Right lung (tissue), 5 donors: Measurements from ENCODE around the gene EXOG. TPM values are rescaled to one million over a fixed set of nuclear protein-coding genes. Genes with fewer than 3 reads are reported as not detected.

Experiments used
- DNase-seq, 2 donors: peaks; one replicate each; pipeline ENCODE4 v3.0.0-alpha.2; 2013
- polyA plus RNA-seq, 5 donors: library from polyadenylated mRNA; unstranded; fragments of 120-200 nt; gene quantifications; one replicate each; pipeline versions ENCODE4 v1.2.1 to v1.2.3, GENCODE V29; 2013; ENCODE audit warnings: inconsistent platforms in 1 of 5, low replicate concordance in 1 of 5; ENCODE audit not compliant: insufficient read length in 5 of 5, insufficient read depth in 1 of 5

The EXOG gene
- polyA plus RNA-seq, 5 donors: 15.4 to 25.4 (median 21.0) TPM

DNA sequence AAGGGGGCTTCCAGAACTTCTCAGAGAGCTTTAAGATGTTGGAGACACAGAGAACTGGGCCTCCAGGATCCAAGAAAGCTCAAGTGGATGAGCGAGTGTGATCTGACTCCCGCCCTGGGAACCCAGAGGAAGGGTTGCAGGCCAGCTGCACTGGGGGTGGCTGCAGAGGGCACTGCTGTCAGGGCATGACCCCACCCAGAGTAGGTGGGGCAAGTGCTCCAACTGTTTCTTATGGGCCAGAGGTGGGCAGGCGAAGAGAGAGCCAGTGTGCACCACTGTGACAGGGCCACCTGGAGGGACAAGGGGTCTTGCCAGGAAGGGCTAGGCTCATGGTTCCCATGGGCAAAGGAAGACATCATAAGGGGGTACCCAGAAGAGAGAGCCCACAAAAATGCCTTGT lies 48.8 kb downstream of the EXOG start:
- no peak for DNase-seq

- no peak for DNase-seq
Measured at GRCh38 chr3:38545550-38545949, 49.4 kb downstream of the EXOG start.

GRCh38 chr3:38545983-38546382 lies 49.8 kb downstream of the EXOG start:
- DNase-seq: no peak

DNA sequence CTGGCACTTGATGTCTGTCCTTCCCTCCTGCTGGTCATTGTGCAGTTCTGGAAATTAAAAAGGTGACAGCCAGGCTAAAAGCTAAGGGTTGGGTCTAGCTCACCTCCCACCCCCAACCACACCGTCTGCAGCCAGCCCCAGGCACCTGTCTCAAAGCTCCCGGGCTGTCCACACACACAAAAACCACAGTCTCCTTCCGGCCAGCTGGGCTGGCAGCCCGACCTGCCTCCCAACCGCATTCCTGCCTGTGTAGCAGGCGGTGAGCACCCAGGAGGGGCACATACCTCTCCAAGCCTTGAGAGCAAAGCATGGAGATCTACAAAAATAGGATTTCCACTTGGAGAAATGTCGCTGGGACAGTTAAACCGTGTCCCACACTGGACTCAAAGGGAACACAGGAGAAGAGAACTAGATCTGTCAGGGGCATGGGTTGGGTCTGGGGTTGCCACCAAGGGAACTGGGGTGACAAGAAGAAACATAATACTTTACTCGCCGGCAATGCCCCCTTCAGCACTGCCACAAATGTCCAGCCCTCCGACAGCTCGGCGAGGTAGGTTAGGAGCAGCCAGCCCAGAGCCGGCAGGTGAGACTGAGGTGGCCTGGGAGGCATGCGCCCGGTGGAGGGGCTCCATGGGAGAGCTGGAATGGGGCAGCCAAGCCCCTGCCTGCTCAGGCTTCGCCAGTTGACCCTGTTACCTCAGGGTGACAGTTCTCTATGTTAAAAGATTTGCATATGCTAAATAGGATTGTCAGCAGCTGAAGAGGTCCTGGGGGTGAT lies 52.2 kb downstream of the EXOG start:
- no peak for DNase-seq

GRCh38 chr3:38549082-38549481 lies 52.9 kb downstream of the EXOG start:
- no peak for DNase-seq

GRCh38 chr3:38549486-38549885 lies 53.3 kb downstream of the EXOG start:
- DNase-seq: no peak

DNA sequence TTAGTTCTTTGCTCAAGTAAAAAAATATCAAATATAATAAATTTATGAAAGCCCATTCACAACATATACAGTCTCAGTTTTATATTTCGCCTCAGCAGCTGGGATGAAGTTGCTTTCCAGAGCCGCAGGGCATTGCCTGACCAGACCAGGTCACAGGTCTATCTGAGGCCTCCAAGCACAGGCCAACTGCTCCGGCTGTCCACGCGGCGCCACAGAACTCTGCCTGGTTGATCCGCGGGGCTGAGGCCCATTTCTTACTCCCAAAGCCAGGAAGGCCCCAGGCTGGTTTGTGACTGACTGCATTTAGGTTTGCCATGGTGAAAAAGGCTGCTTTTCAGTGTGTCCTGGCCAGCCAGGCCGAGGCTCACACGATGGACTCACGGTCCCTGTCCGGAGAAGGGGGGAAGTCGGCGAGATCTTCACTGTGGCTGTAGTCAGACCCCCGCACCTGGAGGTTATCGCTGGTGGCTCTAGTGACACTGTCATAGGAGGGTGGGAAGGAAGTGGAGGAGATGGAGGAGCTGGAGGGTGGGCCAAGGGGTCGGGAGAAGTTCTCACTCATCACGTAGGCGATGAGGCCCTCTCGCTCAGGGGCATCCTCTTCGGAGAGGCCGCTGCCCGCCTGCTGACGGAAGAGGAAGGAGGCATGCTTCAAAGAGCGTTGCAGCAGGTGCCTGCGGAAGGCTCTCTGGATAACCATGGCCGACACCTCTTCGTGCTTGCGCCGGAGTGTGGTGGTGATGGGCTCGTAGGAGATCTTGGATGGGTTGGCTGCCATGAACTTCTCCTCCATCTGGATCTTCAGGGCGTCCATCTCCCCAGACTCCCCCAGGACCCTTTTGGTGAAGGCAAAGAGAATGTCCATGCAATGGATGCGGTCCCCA lies 54.1 kb downstream of the EXOG start:
- no peak for DNase-seq

DNA sequence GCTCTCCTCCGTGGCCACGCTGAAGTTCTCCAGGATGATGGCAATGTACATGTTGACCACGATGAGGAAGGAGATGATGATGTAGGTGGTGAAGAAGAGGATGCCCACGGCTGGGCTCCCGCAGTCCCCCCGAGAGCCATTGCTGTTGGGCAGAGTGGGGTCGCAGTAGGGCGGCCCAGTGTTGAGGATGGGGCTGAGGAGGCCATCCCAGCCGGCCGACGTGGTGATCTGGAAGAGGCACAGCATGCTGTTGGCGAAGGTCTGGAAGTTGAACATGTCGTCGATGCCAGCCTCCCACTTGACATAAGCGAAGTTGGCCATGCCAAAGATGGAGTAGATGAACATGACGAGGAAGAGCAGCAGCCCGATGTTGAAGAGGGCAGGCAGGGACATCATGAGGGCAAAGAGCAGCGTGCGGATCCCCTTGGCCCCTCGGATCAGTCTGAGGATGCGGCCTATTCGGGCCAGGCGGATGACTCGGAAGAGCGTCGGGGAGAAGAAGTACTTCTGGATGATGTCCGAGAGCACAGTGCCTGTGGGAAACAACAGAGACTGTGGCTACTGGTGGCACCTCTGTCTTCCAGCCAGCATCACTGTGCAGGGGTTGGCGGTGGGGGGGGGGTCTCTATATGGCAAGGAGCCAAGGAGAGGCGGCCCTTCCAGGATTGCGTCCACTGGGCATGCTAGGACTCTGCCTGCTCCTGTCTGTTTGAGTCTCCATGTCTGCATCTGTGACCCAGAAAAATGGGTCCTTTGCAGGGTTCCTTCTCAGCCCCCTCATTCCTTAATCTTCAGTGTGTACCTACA lies 55.1 kb downstream of the EXOG start:
- DNase-seq: no peak

DNA sequence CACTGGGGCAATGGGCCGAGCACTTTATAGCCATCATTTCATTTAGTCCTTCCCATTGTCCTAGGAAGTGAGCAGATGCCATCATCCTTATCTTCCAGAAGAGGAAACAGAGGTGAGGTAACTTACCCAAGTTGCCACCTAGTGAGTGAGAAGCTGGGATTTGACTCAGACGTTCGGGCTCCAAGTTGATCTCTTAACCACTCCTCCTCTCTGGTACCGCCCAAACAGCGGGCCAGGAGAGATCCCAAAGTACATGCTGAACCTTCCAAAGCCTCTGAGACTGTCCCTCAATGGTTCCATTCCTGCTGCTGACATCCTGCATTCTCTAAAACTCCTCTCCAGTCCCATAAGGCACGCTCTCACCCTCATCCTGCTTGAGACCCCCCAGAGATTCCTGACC lies 56.2 kb downstream of the EXOG start:
- no peak for DNase-seq

DNA sequence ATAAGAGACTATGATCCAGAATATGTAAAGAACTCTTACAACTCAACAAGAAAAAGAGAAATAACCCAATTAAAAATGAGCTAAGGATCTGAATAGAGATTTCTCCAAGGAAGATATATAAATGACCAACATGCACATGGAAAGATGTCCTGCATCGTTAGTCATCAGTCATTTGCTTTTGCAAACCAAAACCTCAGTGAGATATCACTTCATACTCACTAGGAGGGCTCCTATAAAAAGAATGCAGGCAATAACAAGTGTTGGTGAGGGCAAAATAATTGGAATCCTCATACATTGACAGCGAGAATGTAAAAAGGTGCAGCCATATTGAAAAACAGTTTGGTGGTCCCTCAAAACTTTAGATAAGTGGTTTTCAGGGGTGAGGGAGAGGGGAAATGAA lies 56.9 kb downstream of the EXOG start:
- DNase-seq: no peak

DNA sequence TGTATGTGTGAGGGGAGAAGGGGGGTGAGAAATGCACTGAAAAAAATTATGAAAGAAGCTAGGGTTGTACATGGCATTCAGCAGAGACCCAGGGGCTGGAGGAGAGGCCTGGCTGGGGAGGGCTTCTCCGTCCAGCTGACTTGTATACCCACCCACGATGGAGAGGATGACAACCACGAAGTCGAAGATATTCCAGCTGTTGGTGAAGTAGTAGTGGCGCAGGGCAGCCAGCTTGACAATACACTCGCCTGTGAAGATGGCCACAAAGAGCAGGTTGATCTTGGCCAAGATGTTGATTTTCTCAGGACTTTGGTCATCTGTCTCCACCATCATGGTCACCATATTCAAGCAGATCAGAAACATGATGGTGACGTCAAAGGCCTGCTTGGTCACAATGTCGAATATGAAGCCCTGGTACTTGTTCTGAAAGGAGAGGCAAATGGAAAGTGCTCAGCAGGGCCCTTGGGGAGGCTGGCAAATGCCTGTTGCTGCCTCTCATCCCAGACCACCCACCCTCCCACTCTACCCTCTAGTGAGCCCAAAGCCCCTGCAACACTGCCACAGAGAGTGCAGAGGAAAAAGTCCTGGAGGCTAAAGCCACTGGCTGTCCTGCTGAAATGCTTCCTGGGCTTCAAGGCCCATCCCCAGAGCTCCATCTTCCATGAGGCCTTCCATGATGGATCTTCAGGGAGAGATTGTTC lies 58.1 kb downstream of the EXOG start:
- DNase-seq: no peak

- no peak for DNase-seq
Measured at GRCh38 chr3:38555149-38555840, 59.2 kb downstream of the EXOG start.

- DNase-seq: no peak
Measured at GRCh38 chr3:38555926-38556325, 59.8 kb downstream of the EXOG start.

- DNase-seq: no peak
Measured at GRCh38 chr3:38556640-38557358, 60.7 kb downstream of the EXOG start.

- no peak for DNase-seq
Measured at GRCh38 chr3:38558864-38559263, 62.7 kb downstream of the EXOG start.

DNA sequence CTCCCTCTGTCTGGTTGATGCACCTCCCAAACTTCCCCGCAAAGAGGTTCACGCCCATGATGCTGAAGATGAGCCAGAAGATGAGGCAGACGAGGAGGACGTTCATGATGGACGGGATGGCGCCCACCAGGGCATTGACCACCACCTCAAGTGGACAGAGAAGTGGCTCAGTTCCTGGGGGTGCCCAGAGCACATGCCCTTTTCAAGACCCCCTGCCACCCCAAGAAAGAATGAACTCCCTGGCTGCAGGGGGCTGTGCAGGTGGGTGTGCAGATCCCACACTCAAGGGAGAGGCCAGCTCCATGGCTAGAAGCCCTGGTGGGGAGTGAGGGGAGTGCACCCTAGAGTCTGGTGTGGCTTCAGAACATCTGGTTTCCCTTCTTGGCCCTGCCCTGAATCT lies 64.1 kb downstream of the EXOG start:
- no peak for DNase-seq

DNA sequence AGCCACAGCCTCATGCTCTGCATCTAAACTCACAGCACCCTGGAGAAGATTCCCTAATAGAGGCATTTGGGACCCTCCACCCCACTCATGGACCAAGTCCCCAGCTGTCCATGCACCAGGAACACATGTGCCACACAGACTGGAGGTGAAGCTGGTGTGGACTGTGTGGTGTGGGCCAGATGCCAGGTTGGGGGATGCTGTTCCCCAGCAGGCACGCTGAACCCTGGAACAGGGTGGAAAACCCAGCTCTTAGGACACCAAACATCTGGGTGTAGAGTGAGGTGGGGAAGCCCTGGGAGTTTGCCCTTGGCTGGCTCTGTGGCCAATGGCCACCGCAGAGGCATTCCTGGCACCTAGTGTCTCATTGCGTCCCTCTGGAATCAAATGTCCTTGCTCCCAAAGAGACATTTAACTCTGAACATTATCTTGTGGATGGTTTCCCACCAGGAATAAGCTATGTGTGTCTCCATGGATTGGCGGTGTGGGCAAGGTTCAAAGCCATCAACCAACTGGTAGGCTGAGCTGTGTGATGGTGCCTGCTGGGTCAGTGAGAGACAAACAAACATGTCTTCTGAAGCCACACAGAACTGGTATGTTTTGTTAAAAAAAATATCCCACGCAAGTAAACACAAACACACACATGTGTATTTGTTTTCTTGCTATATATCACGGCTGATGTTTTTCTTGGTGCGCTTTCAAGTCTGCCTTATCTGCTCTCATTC lies 65.0 kb downstream of the EXOG start:
- no peak for DNase-seq

DNA sequence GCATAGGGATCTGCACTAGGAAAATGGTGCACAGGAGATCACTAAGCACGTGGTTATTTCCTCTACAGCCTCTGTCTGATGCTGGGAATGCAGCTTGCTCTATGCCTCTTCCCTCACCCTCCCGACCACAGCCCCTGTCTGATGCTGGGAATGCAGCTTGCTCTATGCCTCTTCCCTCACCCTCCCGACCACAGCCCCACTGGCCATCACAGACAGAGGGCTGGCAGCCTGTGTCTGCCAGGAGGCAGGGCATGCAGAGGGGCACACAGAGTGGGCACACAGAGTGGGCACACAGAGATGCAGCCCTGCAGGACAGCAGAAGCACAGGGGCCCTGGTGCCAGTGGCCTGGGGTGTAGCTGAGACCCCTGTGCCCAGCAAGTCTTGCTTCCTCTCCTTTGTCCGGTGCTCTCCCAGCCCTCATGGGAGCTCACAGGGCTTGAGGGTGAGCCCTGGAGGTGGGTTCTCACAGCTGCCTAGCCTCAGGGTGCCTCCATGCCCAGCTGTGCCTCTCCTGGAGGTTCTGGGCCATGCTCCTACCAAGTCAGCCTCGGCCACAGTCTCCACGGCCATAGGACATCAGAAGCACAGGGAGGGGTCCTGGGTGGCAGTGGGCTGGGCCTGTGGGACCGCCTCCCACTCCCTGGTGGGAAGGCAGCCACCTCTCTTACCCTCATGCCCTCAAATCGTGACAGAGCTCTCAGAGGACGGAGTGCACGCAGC lies 65.8 kb downstream of the EXOG start:
- no peak for DNase-seq

GRCh38 chr3:38562467-38562925 lies 66.4 kb downstream of the EXOG start:
- no peak for DNase-seq
